SK-N-SH (cell line): ENCODE measurements around the gene RPEL1. TPM values are rescaled to one million over a fixed set of nuclear protein-coding genes. Genes with fewer than 3 reads are reported as not detected.
"Not testable (repeated sequence)": the region's sequence is repeated elsewhere in the genome, so short reads cannot be mapped to it uniquely, and the experiment has no call there.

Source experiments
- CTCF ChIA-PET: fragments of 300-600, 350-600 bp; formaldehyde crosslinking; extraction: SDS; loops from one replicate; lab custom pipeline; 2021; lab: Yijun Ruan, JAX
- POLR2A ChIA-PET: fragments of 350-600 bp; sonication (Branson Sonifier 250); formaldehyde crosslinking; extraction: SDS; loops from one replicate; lab custom pipeline; 2020; ENCODE audit warnings: antibody characterized with exemption, inconsistent platforms; lab: Yijun Ruan, JAX
- DNase-seq: peaks from one replicate; pipeline ENCODE4 v3.0.0; 2012
- H2AFZ ChIP-seq: fragments of 200-600 bp; sonication (generic); 2 replicates; pipeline ENCODE4 v1.8.1; 2016; ENCODE audit warnings: antibody characterized with exemption, mild to moderate bottlenecking, low read depth
- H3F3A ChIP-seq: fragments of 200-600 bp; sonication (generic); replicated peaks from 2 replicates; pipeline ENCODE3; 2016; ENCODE audit warnings: antibody characterized with exemption, mild to moderate bottlenecking; ENCODE audit not compliant: insufficient read depth
- H3K27ac ChIP-seq, 2 experiments: fragments of 200-500 bp in 1 of 2; fragments of 200-600 bp in 1 of 2; sonication (Bioruptor generic) in 1 of 2; sonication (generic), shearing (Covaris generic) in 1 of 2; 2 replicates each; pipeline versions ENCODE4 v1.5.1 to v1.6.1; 2014 to 2016; ENCODE audit warnings: low read depth in 2 of 2, inconsistent platforms in 1 of 2, low read length in 1 of 2, mild to moderate bottlenecking in 1 of 2, mixed read lengths in 1 of 2
- H3K27me3 ChIP-seq: fragments of 200-600 bp; sonication (generic), shearing (Covaris generic); 2 replicates; pipeline ENCODE4 v1.6.1; 2016; ENCODE audit warnings: mixed run types; ENCODE audit not compliant: insufficient read depth
- H3K36me3 ChIP-seq, 2 experiments: fragments of 200-500 bp in 1 of 2; fragments of 200-600 bp in 1 of 2; sonication (Bioruptor generic) in 1 of 2; sonication (generic) in 1 of 2; replicated peaks in 1 of 2; 2 replicates each; pipeline versions ENCODE3 to v1.5.1; 2014 to 2016; ENCODE audit warnings: low read length in 1 of 2, mild to moderate bottlenecking in 1 of 2; ENCODE audit not compliant: insufficient read depth in 2 of 2, control insufficient read depth in 1 of 2
- H3K4me1 ChIP-seq, 2 experiments: fragments of 200-500 bp in 1 of 2; fragments of 200-600 bp in 1 of 2; sonication (Bioruptor generic) in 1 of 2; sonication (generic), shearing (Covaris generic) in 1 of 2; 2 replicates each; pipeline versions ENCODE4 v1.5.1 to v1.6.1; 2014 to 2016; ENCODE audit warnings: low read depth in 1 of 2, low read length in 1 of 2, mixed run types in 1 of 2; ENCODE audit not compliant: insufficient read depth in 2 of 2, control insufficient read depth in 1 of 2
- H3K4me2 ChIP-seq: fragments of 200-600 bp; sonication (generic), shearing (Covaris generic); 2 replicates; pipeline ENCODE4 v1.6.1; 2017; ENCODE audit warnings: mixed run types
- H3K4me3 ChIP-seq, 2 experiments: fragments of 200-500 bp in 1 of 2; fragments of 200-600 bp in 1 of 2; sonication (Bioruptor generic) in 1 of 2; sonication (generic), shearing (Covaris generic) in 1 of 2; 2 replicates each; pipeline versions ENCODE4 v1.5.1 to v1.8.1; 2014 to 2016; ENCODE audit warnings: low read depth in 2 of 2, inconsistent platforms in 1 of 2, low read length in 1 of 2, mild to moderate bottlenecking in 1 of 2, mixed read lengths in 1 of 2, moderate library complexity in 1 of 2
- H3K79me2 ChIP-seq: fragments of 200-600 bp; sonication (generic); 2 replicates; pipeline ENCODE4 v1.8.1; 2017; ENCODE audit warnings: mild to moderate bottlenecking; ENCODE audit not compliant: insufficient read depth
- H3K9ac ChIP-seq: fragments of 200-600 bp; sonication (generic); 2 replicates; pipeline ENCODE4 v1.6.1; 2017; ENCODE audit warnings: mixed run types
- H3K9me2 ChIP-seq: fragments of 200-600 bp; sonication (generic); 2 replicates; pipeline ENCODE4 v1.6.1; 2017; ENCODE audit warnings: mixed run types
- H3K9me3 ChIP-seq: fragments of 200-600 bp; sonication (generic); 2 replicates; pipeline ENCODE4 v1.6.1; 2017; ENCODE audit warnings: mixed run types, mild to moderate bottlenecking, moderate library complexity
- H4K20me1 ChIP-seq: fragments of 200-600 bp; sonication (generic); 2 replicates; pipeline ENCODE4 v1.6.1; 2017; ENCODE audit warnings: mild to moderate bottlenecking, mixed run types; ENCODE audit not compliant: insufficient read depth
- FOXJ3 ChIP-seq: sonication (generic); formaldehyde crosslinking; IDR thresholded peaks from 2 replicates; pipeline ENCODE4 v1.5.1; 2020; ENCODE audit warnings: mild to moderate bottlenecking, missing genetic modification reagents
- NRF1 ChIP-seq: IDR thresholded peaks from 2 replicates; pipeline ENCODE4 v1.6.1; 2012; ENCODE audit warnings: low read depth, mild to moderate bottlenecking, low read length
- TAF1 ChIP-seq: IDR thresholded peaks from 2 replicates; pipeline ENCODE4 v1.6.1; 2012; ENCODE audit warnings: low read depth, mild to moderate bottlenecking, low read length, moderate library complexity, borderline replicate concordance
- WGBS: methylation state at CpG from one replicate; pipeline ENCODE4 v1.1.6; 2017; ENCODE audit warnings: low lambda C conversion rate; 5-methylcytosine and 5-hydroxymethylcytosine counted together
- polyA plus RNA-seq, 3 experiments: library from polyadenylated mRNA; depleted of rRNA; stranded (reverse); fragments of >200 nt; gene quantifications; 2 replicates each; pipeline ENCODE4 v1.2.3, GENCODE V29; 2012
- TF ChIP-seq, protein P1 (sequence below): fragments of 150-350 bp; IDR thresholded peaks from 2 replicates; pipeline ENCODE4 v1.6.1; 2017; ENCODE audit warnings: antibody characterized with exemption, low read length, low read depth, borderline replicate concordance
- TF ChIP-seq, protein P2 (sequence below): IDR thresholded peaks from 2 replicates; pipeline ENCODE4 v1.4.0; 2012; ENCODE audit warnings: low read depth, borderline replicate concordance

The RPEL1 gene
- polyA plus RNA-seq, 1 of the 3 experiments (the other 2 are of a cell fraction) = not detected

DNA sequence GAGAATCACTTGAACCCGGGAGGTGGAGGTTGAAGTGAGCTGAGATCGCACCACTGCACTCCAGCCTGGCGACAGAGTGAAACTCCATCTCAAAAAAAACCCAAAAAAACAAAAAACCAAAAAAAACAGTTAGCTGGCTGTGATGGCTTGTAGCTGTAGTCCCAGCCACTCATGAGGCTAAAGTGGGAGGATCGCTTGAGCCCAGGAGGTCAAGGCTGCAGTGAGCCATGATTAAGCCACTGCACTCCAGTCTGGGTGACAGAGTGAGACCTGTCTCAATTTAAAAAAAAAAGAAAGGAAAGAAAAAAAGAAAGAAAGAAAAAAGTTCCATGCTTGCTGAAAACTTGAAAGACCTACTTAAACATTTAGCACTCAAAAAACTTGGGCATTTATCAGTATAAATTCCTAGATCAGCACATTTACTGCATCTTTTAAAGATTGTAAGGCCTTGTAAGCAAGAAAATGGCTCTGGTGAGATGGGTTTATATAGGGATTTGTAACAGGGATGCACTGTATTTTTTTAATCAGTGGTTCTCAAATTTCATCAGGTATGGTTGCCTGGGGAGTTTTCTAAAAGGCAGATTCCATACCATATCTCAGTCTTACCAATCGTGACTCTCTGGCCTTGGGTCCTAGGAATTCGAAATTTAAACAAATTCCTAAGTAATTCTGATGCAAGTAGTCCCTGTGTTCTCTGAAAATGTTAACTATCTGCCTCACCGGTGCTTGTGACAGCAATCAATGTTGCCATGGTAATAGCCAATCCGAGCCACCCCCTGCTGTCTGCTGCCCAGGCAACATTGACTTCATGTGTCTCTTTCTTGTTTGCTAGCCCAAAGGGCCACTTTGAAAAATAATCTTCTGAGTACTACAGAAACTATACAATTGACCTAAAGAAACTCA, 41.1 kb upstream of the RPEL1 start:
- Histone ChIP-seq H3K27ac (no peak overlapping the region), H3K36me3 (no peaks in the 10 kb centered on the region), H3K4me2 (no peak overlapping the region), H4K20me1 (no peaks in the 10 kb centered on the region), H3K27me3 (no peaks in the 10 kb centered on the region), H3K9me2 (no peaks in the 10 kb centered on the region), H3K9me3 (no peaks in the 10 kb centered on the region), H2AFZ (no peak overlapping the region), H3F3A (no peaks in the 10 kb centered on the region), H3K4me1 (no peaks in the 10 kb centered on the region), H3K9ac (no peak overlapping the region), H3K4me3 (no peak overlapping the region), H3K79me2 (no peaks in the 10 kb centered on the region)
- CTCF ChIA-PET = no interaction called here
- no peak for DNase-seq
- 67% methylated on average over 8 of the region's 8 CpGs for WGBS
- POLR2A ChIA-PET = no interaction called here
- TF ChIP-seq NRF1 = no peak
- TF ChIP-seq TAF1 = no peak
- TF ChIP-seq, protein P1, sequence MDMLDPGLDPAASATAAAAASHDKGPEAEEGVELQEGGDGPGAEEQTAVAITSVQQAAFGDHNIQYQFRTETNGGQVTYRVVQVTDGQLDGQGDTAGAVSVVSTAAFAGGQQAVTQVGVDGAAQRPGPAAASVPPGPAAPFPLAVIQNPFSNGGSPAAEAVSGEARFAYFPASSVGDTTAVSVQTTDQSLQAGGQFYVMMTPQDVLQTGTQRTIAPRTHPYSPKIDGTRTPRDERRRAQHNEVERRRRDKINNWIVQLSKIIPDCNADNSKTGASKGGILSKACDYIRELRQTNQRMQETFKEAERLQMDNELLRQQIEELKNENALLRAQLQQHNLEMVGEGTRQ = no peak
- TF ChIP-seq, protein P2, sequence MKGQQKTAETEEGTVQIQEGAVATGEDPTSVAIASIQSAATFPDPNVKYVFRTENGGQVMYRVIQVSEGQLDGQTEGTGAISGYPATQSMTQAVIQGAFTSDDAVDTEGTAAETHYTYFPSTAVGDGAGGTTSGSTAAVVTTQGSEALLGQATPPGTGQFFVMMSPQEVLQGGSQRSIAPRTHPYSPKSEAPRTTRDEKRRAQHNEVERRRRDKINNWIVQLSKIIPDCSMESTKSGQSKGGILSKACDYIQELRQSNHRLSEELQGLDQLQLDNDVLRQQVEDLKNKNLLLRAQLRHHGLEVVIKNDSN = no peak
- TF ChIP-seq FOXJ3 (CRISPR knock-in tag) = no peak
- TF ChIP-seq, all 33 proteins: peak for 0

DNA sequence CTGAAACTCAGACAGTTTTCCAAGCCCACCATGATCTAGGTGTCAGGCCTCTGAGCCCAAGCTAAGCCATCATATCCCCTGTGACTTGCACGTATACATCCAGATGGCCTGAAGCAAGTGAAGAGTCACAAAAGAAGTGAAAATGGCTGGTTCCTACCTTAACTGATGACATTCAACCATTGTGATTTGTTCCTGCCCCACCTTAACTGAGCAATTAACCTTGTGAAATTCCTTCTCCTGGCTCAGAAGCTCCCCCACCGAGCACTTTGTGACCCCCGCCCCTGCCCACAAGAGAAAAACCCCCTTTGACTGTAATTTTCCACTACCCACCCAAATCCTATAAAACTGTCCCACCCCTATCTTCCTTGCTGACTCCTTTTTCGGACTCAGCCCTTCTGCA, 40.3 kb upstream of the RPEL1 start:
- H3K4me1 ChIP-seq, H3F3A ChIP-seq, H3K4me3 ChIP-seq, H3K9me2 ChIP-seq, DNase-seq, H2AFZ ChIP-seq, CTCF ChIA-PET, H3K36me3 ChIP-seq, H3K27ac ChIP-seq, POLR2A ChIA-PET, H3K9me3 ChIP-seq, H3K4me2 ChIP-seq, H3K27me3 ChIP-seq, H4K20me1 ChIP-seq, H3K79me2 ChIP-seq, H3K9ac ChIP-seq: not testable (repeated sequence)
- WGBS = 96% methylated on average over 4 of the region's 4 CpGs

DNA sequence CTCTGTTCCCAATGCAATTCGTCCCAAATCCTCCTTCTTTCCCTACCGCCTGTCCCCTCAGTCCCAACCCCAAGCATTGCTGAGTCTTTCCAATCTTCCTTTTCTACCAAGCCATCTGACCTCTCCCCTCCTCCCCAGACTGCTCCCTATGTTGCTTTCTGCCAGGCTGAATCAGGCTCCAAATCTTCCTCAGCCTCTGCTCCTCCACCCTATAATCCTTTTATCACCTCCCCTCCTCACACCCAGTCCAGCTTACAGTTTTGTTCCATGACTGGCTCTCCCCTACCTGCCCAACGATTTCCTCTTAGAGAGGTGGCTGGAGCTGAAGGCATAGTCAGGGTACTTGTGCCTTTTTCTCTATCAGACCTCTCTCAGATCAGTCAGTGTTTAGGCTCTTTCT, 39.0 kb upstream of the RPEL1 start:
- 57% methylated on average over 3 of the region's 3 CpGs for whole genome bisulfite sequencing
- H3K9me2 ChIP-seq, CTCF ChIA-PET: not testable (repeated sequence)

More for the DNA sequence above, 39.0 kb upstream of the RPEL1 start:
- H3K27me3 ChIP-seq, H4K20me1 ChIP-seq, POLR2A ChIA-PET, H3K79me2 ChIP-seq, DNase-seq, H3F3A ChIP-seq, H3K27ac ChIP-seq, H2AFZ ChIP-seq, H3K9ac ChIP-seq, H3K4me2 ChIP-seq, H3K9me3 ChIP-seq, H3K4me3 ChIP-seq, H3K36me3 ChIP-seq, H3K4me1 ChIP-seq: not testable (repeated sequence)
